ENCODE results near the gene TCP11X2.
"Not testable (repeated sequence)": the region's sequence is repeated elsewhere in the genome, so short reads cannot be mapped to it uniquely, and the experiment has no call there.

TCP11X2 gene

DNA sequence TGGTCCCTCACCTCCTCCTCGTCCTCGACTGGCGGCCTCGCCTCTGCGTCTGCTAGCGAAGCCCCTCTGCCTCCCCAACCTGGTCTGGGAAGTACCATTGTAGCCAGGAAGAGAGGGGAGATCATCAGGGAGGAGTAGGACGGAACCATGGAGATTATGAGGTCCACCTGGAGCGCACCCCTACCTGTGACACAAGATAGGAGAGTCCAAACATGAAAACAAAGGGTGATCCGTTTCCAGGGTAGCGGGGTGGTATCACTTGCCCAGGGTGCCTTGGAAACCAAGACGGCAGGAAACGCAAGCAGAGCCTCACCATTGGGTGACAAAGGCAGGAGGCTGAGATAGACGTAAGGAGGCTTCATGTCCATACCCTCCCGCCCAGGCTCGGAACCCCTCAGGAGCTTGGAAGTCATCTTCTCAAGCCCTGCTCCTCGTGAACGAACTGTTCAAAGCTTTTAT lies at the start of gene TCP11X2:
Gene TCP11X2, minus strand, starts transcription at position 51 of the 459 bp plus-strand sequence.
- H3K27ac ChIP-seq, result not testable (repeated sequence)

DNA sequence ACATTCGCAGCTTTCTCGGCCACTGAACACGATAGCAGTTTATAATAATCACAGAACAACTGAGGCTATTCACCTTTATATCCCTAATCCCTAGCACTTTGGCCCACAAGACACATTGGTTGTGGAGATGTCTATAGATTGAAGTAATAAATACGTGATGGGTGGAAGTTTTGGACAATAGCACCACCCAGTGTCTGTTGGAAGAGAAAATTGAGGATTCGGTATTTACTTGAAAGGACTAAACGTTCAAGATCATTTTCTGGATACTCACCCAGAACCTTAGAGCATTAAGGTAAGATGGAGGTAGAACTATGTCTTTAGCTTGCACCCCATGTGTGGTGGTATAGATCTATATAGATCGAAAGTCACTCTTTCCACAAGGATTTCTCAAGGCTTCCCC lies 45.7 kb upstream of the TCP11X2 start:
- TF ChIP-seq, protein P1, sequence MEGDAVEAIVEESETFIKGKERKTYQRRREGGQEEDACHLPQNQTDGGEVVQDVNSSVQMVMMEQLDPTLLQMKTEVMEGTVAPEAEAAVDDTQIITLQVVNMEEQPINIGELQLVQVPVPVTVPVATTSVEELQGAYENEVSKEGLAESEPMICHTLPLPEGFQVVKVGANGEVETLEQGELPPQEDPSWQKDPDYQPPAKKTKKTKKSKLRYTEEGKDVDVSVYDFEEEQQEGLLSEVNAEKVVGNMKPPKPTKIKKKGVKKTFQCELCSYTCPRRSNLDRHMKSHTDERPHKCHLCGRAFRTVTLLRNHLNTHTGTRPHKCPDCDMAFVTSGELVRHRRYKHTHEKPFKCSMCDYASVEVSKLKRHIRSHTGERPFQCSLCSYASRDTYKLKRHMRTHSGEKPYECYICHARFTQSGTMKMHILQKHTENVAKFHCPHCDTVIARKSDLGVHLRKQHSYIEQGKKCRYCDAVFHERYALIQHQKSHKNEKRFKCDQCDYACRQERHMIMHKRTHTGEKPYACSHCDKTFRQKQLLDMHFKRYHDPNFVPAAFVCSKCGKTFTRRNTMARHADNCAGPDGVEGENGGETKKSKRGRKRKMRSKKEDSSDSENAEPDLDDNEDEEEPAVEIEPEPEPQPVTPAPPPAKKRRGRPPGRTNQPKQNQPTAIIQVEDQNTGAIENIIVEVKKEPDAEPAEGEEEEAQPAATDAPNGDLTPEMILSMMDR (conservative IDR thresholded peaks at IDR 0.05), result no peak; the same call in 1 of the 2 replicates
- H3K27ac ChIP-seq, result no peak overlapping the region

DNA sequence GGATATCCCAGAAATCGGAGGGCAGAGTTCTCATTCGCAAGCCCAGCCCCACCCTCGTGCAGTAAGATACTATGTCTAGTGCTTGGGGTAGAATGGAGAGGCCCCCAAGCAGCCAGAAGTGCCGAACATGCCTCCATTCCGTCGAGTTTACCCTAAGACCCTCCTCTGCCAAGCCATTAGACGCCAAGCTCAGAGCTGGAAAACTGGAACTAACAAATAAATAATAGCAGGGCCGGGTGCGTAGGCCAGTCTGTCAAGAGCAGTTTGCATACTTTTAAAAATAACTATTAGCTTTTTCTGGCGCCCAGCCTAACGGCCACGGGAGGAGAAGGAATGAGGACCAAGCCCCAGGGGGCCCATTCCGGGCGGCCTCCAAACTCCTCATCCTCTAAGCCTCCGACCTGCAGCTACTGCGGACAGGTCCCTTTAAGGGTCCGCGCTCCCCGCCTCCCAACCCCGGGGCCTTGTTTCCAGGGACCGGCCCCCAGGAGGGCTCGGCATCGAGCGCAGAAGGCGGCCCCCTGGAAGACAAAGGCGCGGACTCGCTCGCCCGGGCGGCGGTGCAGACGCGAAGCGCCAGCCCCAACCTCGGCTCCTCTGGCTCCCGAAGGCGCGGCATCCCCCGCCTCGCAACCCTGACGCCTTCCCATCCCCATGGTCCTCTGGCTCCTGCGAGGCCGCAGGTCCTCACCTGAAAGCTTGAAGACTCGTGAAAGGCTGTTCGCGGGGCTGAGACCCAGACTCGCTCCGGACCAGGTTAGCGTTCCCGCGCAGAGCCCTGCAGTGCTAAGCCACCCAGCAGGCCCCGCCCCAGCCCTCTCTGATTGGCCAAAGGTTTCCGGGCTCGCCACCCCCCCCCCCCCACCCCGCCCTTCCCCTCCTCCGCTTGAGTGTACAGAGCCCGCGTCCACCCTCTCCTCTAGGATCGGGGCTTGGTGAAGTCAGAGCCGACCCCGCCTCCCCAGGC lies 44.6 kb upstream of the TCP11X2 start, which contains the start of gene TMSB15A:
Gene TMSB15A, minus strand, starts transcription at position 765 of the 967 bp plus-strand sequence.
- TF ChIP-seq, protein P1 (conservative IDR thresholded peaks at IDR 0.05), result no peak
- no peak within 1 kb of the TSS for H3K27ac ChIP-seq

DNA sequence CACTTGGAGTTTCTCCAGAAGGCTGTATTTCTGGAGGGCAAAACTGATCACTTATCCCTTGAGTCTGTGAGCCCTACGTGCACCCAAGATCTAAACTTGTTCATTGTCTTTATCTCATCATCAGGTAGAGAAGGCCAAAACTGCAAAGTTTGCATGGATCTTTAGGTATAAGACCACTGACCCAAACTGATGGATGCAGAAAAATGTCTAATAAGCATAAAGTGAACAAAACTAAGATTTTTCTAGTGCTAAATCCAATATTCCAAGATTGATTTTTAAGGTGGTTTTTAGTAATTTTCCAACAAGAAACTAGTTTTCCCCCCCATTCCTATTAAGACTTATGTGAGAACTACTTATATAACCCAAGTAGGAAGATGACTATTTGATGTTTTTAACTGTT lies 42.9 kb upstream of the TCP11X2 start:
- TF ChIP-seq, protein P1 (conservative IDR thresholded peaks at IDR 0.05), result no peak
- no peak overlapping the region for H3K27ac ChIP-seq

DNA sequence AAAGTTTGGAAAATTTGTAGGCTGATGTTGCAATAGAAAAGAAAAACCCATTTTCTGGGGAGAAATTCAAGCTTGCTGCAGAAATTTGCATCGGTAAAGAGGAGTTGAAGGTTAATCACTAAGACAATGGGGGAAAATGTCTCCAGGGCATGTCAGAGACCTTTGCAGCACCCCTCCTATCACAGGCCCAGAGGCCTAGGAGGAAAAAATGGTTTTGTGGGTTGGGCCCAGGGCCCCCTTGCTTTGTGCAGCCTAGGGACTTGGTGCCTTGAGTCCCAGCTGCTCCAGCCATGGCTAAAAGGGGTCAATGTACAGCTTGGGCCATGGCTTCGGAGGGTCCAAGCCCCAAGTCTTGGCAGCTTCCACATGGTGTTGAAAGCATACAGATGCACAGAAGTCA lies 27.1 kb upstream of the TCP11X2 start:
- TF ChIP-seq, protein P1 (conservative IDR thresholded peaks at IDR 0.05), result no peak
- H3K27ac ChIP-seq, result no peak overlapping the region

DNA sequence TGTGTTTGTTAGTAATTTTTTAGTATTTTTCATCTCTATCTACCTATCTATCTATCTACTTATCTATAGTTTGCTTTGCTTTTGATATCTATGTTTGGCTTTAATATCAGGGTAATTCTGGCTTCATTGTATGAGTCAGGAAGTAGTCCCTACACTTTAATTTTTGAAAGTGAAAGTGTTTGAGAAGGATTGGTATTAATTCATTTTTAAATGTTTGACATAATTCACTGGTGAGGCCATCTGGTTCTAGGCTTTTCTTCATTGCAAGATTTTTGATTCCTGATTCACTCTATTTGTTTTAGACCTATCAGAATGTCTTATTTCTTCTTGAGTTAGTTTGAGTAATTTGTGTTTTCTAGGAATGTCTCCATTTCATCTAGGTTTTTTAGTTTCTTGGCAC lies 20.2 kb upstream of the TCP11X2 start:
- H3K27ac ChIP-seq, result no peak overlapping the region
- TF ChIP-seq, protein P1 (conservative IDR thresholded peaks at IDR 0.05), result no peak

DNA sequence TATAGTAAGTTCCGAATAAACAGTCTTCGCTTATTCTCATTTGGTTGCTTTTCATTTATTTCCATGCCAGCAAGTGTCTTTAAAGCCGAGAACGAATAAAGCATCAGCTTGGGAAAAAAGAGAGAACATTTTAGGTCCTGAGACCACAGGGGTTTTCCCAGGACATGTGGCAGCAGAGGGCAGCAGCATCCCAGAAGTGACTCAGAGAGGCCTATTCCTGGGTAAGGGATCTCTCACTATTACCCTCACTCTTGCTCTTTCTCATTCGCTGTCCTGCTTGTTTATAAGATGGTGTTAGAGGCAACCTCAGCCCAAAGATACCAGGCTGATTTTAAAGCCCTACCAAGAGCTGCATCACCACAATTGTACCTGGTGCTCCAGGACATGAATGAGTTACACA lies 7.2 kb upstream of the TCP11X2 start:
- not testable (repeated sequence) for H3K27ac ChIP-seq

DNA sequence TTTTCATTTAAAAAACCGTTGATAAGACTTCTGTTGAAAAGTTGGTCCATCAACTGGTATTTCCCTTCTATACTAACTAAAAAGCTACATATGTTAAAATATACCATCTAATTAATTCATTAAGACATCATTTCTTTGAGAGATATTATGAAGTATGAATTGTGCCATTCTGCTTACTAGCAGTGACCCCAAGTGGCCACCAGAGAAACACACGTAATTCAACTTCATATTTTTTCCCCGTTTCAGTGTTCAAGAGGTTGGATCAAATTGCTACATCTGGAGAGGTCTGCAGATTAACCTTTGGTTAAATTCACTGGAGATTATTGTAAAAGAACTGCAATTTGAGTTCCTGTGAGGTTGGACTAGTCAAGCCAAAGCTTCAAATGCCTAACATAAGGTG lies 1.4 kb downstream of the TCP11X2 start:
- H3K27ac ChIP-seq, result not testable (repeated sequence)

DNA sequence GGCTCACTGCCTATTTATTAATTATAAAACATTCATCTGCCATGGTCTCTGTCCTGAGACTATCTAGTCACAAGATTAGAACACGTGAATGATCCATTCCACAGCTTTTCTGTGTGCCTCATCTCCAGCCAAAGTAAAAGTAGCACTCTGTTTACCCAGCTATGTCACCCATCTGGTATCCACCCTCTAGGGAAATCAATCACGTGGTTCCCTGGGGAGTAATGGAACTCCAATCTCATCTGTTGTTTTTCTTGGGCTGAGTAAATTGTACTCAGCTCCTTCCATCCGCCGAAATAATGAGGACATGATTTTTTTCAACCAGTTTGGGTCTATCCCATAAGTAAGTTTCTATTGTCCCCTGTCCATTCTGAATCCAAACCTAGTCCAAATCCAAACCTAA lies 13.0 kb downstream of the TCP11X2 start:
- not testable (repeated sequence) for H3K27ac ChIP-seq

DNA sequence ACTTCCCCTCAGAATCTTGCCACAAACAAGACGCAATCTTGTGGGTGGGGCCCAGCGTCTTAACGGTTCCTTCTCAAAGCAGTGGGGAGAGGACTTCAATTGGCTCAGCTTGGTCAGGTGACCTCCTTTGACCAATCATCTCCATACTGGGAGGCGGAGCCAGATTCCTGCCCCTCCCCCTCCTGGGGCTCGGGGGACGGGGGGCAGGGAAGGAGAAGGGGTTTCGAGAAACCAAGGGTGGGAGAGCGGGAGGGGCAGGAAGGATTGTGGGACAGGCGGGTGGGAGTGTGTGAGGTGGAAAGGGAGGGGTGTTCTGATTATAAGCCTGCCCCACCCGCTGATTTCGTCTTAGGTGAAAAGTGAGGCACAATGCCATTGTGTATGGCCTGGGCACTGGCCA lies 31.7 kb downstream of the TCP11X2 start, which contains the start of gene NXF2B:
Gene NXF2B, minus strand, starts transcription at position 101 of the 400 bp plus-strand sequence. CDS start 59,972 bp downstream, outside the sequence.
- not testable (repeated sequence) for H3K27ac ChIP-seq

DNA sequence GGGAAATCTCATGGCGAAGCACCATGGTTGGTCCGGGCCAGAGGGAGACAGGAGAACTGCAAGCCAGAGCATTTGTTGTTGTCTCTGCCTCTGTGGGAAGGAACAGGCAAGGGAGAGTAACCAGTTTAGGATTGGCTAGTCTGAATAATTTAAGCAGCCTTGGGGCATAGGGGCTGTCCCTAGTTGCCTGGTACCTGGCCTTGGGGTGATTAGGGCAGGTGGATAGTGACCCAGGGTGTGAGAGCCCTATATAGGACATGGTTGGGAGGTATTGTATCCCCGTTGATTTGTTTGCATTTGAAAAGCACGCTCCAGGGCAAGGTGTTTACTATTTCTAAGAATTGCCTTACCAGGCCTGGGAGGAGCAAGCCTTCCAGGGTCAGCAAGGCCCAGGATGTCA lies 57.1 kb downstream of the TCP11X2 start:
- H3K27ac ChIP-seq, result not testable (repeated sequence)
